Right cardiac atrium (tissue), 5 donors: Measurements from ENCODE around the gene CAPN1. TPM values are rescaled to one million over a fixed set of nuclear protein-coding genes. Genes with fewer than 3 reads are reported as not detected.
A peak's percentile ranks its signal among the peaks of the same experiment; 100 is the strongest.
"Not testable (repeated sequence)": the region's sequence is repeated elsewhere in the genome, so short reads cannot be mapped to it uniquely, and the experiment has no call there.

ENCODE experiments used
- ATAC-seq, 2 donors: fragments of 200-7000 bp; cut with Tn5 transposase; one replicate each; pipeline versions ENCODE4 v1.8.0 to v1.9.1; 2020; ENCODE audit warnings: moderate library complexity in 2 of 2, mild to moderate bottlenecking in 1 of 2
- DNase-seq, 3 donors: peaks; one replicate each; pipeline ENCODE4 v3.0.0-alpha.2; 2020
- H3K27ac ChIP-seq: one replicate; pipeline ENCODE4 v1.5.1; 2013; ENCODE audit warnings: mild to moderate bottlenecking, low read length, control low read depth, moderate library complexity
- H3K27me3 ChIP-seq: one replicate; pipeline ENCODE4 v1.6.1; 2013; ENCODE audit not compliant: control insufficient read depth, insufficient read depth
- H3K4me1 ChIP-seq: one replicate; pipeline ENCODE4 v1.6.1; 2013; ENCODE audit warnings: low read length; ENCODE audit not compliant: control insufficient read depth, insufficient read depth
- H3K4me3 ChIP-seq: one replicate; pipeline ENCODE4 v1.5.1; 2013; ENCODE audit warnings: low read length, control low read depth
- H3K9me3 ChIP-seq: one replicate; pipeline ENCODE4 v1.6.1; 2013; ENCODE audit warnings: low read length; ENCODE audit not compliant: control insufficient read depth
- WGBS: extraction: QIAGEN DNeasy Blood & Tissue Kit; methylation state at CpG from one replicate; pipeline ENCODE4 v1.1.7; 2013; 5-methylcytosine and 5-hydroxymethylcytosine counted together
- intact Hi-C, 4 donors: fragments of 100-400 bp; cut with DNase I; formaldehyde crosslinking; loops; one replicate each; pipeline versions ENCODE4 v1.11.0 to v1.14.0; 2022 to 2023
- polyA plus RNA-seq: library from polyadenylated mRNA; stranded (reverse); fragments of 200-250 nt; gene quantifications from one replicate; pipeline ENCODE4 v1.2.3, GENCODE V29; 2013
- total RNA-seq, 4 donors: library from RNA; stranded (reverse); fragmentation: NEBNext Ultra II Directional; extraction: Animal tissue kit (Norgen Biotek cat#: 25700); gene quantifications; one replicate each; pipeline ENCODE4 v1.2.1, GENCODE V29; 2021
- donor health status: healthy with polysubstance abuse.
- donor health status: DM: no; HTN: yes; CAD: no.
- donor health status: DM: no; HTN: no; CAD: no.
- donor health status: DM: no; HTN: yes; CAD: no; lungs with severe emphysema.
- donor health status: DM: yes; HTN: yes; CAD: no.

CAPN1 gene
- total and polyA plus RNA-seq, 5 donors = 74.4 to 102 (median 96.2) TPM

- no peak overlapping the region for H3K27ac ChIP-seq
- no peak overlapping the region for H3K4me3 ChIP-seq
Observed at GRCh38 chr11:65141896-65142494, 39.7 kb upstream of the CAPN1 start.

GRCh38 chr11:65147352-65148075 is 34.2 kb upstream of the CAPN1 start:
- Histone ChIP-seq H3K9me3 (no peaks in the 10 kb centered on the region), H3K27ac (no peak overlapping the region), H3K4me3 (no peak overlapping the region), H3K4me1 (peaks cover 3% of the 10 kb centered on the region), H3K27me3 (no peaks in the 10 kb centered on the region)
- DNase-seq (no peak), ATAC-seq (no peak)
- intact Hi-C loops = no loop called here
- 76% methylated on average over 2 of the region's 2 CpGs for WGBS

More at GRCh38 chr11:65141896-65142494, 39.7 kb upstream of the CAPN1 start:
- intact Hi-C loops = no loop called here
- H3K4me1 ChIP-seq = no peaks in the 10 kb centered on the region
- DNase-seq = no peak
- no peaks in the 10 kb centered on the region for H3K9me3 ChIP-seq
- 79% methylated on average over 7 of the region's 7 CpGs for WGBS
- no peak for ATAC-seq
- no peaks in the 10 kb centered on the region for H3K27me3 ChIP-seq

GRCh38 chr11:65148657-65149056 is 33.1 kb upstream of the CAPN1 start:
- Histone ChIP-seq H3K4me1 (peaks cover 3% of the 10 kb centered on the region), H3K4me3 (no peak overlapping the region), H3K27ac (no peak overlapping the region), H3K9me3 (no peaks in the 10 kb centered on the region), H3K27me3 (no peaks in the 10 kb centered on the region)
- no peak for ATAC-seq
- 87% methylated on average over 5 of the region's 5 CpGs for WGBS
- intact Hi-C loops = no loop called here
- no peak for DNase-seq

GRCh38 chr11:65150131-65150508 is 31.6 kb upstream of the CAPN1 start:
- DNase-seq, ATAC-seq, H3K4me3 ChIP-seq: not testable (repeated sequence)

GRCh38 chr11:65150509-65151299 is 31.0 kb upstream of the CAPN1 start:
- Histone ChIP-seq H3K27ac (peak overlapping the region; percentile 73), H3K4me3 (no peak overlapping the region), H3K4me1 (peaks cover 3% of the 10 kb centered on the region), H3K9me3 (no peaks in the 10 kb centered on the region), H3K27me3 (no peaks in the 10 kb centered on the region)
- ATAC-seq (peak; percentile 92 to 94), DNase-seq (peak; percentile 86 to 94 (median 91))
- intact Hi-C loops = no loop called here
- 18% methylated on average over 12 of the region's 12 CpGs for WGBS

More at GRCh38 chr11:65150131-65150508, 31.6 kb upstream of the CAPN1 start:
- H3K9me3 ChIP-seq, intact Hi-C loops, H3K27me3 ChIP-seq, H3K4me1 ChIP-seq: not testable (repeated sequence)
- 70% methylated on average over 10 of the region's 10 CpGs for WGBS
- H3K27ac ChIP-seq = peak overlapping the region; percentile 73

- WGBS = 68% methylated on average over 3 of the region's 3 CpGs
- Histone ChIP-seq H3K27ac (peak overlapping the region; percentile 73), H3K4me1 (peaks cover 3% of the 10 kb centered on the region), H3K9me3 (no peaks in the 10 kb centered on the region), H3K4me3 (no peak overlapping the region), H3K27me3 (no peaks in the 10 kb centered on the region)
- no peak for DNase-seq
- intact Hi-C loops = no loop called here
- no peak for ATAC-seq
Observed at GRCh38 chr11:65151331-65151899, 30.3 kb upstream of the CAPN1 start.

- no peaks in the 10 kb centered on the region for H3K27me3 ChIP-seq
- H3K27ac ChIP-seq = no peak overlapping the region
- ATAC-seq (no peak), DNase-seq (no peak)
- H3K4me3 ChIP-seq = no peak overlapping the region
- 74% methylated on average over 2 of the region's 2 CpGs for WGBS
- peaks cover 3% of the 10 kb centered on the region for H3K4me1 ChIP-seq
- no peaks in the 10 kb centered on the region for H3K9me3 ChIP-seq
- intact Hi-C loops = no loop called here
Observed at GRCh38 chr11:65152122-65152521, 29.6 kb upstream of the CAPN1 start.

- no peak for ATAC-seq
- no peaks in the 10 kb centered on the region for H3K27me3 ChIP-seq
- 96% methylated on average over 3 of the region's 3 CpGs for WGBS
- no peaks in the 10 kb centered on the region for H3K9me3 ChIP-seq
- no peak overlapping the region for H3K27ac ChIP-seq
- no peak overlapping the region for H3K4me3 ChIP-seq
- DNase-seq = no peak
- intact Hi-C loops = no loop called here
- no peaks in the 10 kb centered on the region for H3K4me1 ChIP-seq
Observed at GRCh38 chr11:65156256-65156655, 25.5 kb upstream of the CAPN1 start.

GRCh38 chr11:65156926-65157325 is 24.8 kb upstream of the CAPN1 start:
- WGBS = 88% methylated on average over 3 of the region's 3 CpGs

GRCh38 chr11:65157336-65157735 is 24.4 kb upstream of the CAPN1 start:
- Histone ChIP-seq H3K4me1 (no peaks in the 10 kb centered on the region), H3K4me3 (no peak overlapping the region), H3K27ac (no peak overlapping the region), H3K27me3 (no peaks in the 10 kb centered on the region), H3K9me3 (no peaks in the 10 kb centered on the region)
- ATAC-seq = no peak
- intact Hi-C loops = no loop called here
- WGBS = 63% methylated on average over 3 of the region's 3 CpGs
- no peak for DNase-seq

More at GRCh38 chr11:65156926-65157325, 24.8 kb upstream of the CAPN1 start:
- no peak for ATAC-seq
- intact Hi-C loops = no loop called here
- Histone ChIP-seq H3K9me3 (no peaks in the 10 kb centered on the region), H3K27ac (no peak overlapping the region), H3K27me3 (no peaks in the 10 kb centered on the region), H3K4me1 (no peaks in the 10 kb centered on the region), H3K4me3 (no peak overlapping the region)
- DNase-seq = no peak

GRCh38 chr11:65159012-65159411 is 22.7 kb upstream of the CAPN1 start:
- intact Hi-C loops = no loop called here
- no peak for DNase-seq
- H3K4me1 ChIP-seq = no peaks in the 10 kb centered on the region
- H3K27me3 ChIP-seq = no peaks in the 10 kb centered on the region
- WGBS = 84% methylated on average over 5 of the region's 5 CpGs
- H3K27ac ChIP-seq = no peak overlapping the region
- no peak for ATAC-seq
- H3K4me3 ChIP-seq = no peak overlapping the region
- H3K9me3 ChIP-seq = no peaks in the 10 kb centered on the region
